Upper lobe of left lung (tissue), 6 donors: ENCODE measurements around the gene G3BP1. TPM values are rescaled to one million over a fixed set of nuclear protein-coding genes. Genes with fewer than 3 reads are reported as not detected.
A peak's percentile ranks its signal among the peaks of the same experiment; 100 is the strongest.
"Not testable (repeated sequence)": the region's sequence is repeated elsewhere in the genome, so short reads cannot be mapped to it uniquely, and the experiment has no call there.

Experiments
- ATAC-seq, 2 donors: fragments of 200-7000 bp; cut with Tn5 transposase; one replicate each; pipeline ENCODE4 v1.9.1; 2022; ENCODE audit warnings: mild to moderate bottlenecking in 2 of 2, moderate library complexity in 2 of 2; ENCODE audit not compliant: low FRiP score in 2 of 2
- DNase-seq, 2 donors: peaks; one replicate each; pipeline ENCODE4 v3.0.0-alpha.2; 2019 to 2020
- H3K27ac ChIP-seq, 4 donors: fragments of 200-600 bp; sonication (generic); one replicate each; pipeline ENCODE4 v1.5.1; 2016 to 2019
- H3K27me3 ChIP-seq, 4 donors: fragments of 200-600 bp; sonication (generic); one replicate each; pipeline ENCODE4 v1.5.1; 2017 to 2019
- H3K36me3 ChIP-seq, 4 donors: fragments of 200-600 bp; sonication (generic); one replicate each; pipeline ENCODE4 v1.5.1; 2016 to 2019
- H3K4me1 ChIP-seq, 4 donors: fragments of 200-600 bp; sonication (generic); one replicate each; pipeline ENCODE4 v1.5.1; 2018 to 2019
- H3K4me3 ChIP-seq, 4 donors: fragments of 200-600 bp; sonication (generic); one replicate each; pipeline ENCODE4 v1.5.1; 2017 to 2019; ENCODE audit warnings: mild to moderate bottlenecking in 2 of 4, moderate library complexity in 1 of 4
- H3K9me3 ChIP-seq, 4 donors: fragments of 200-600 bp; sonication (generic); one replicate each; pipeline ENCODE4 v1.5.1; 2018 to 2019
- EP300 ChIP-seq, 4 donors: sonication (generic); formaldehyde crosslinking; IDR thresholded peaks; one replicate each; pipeline ENCODE4 v1.5.1; 2017; ENCODE audit warnings: antibody characterized with exemption in 4 of 4, control low read depth in 2 of 4
- POLR2A ChIP-seq, 4 donors: fragments of 450-650 bp; IDR thresholded peaks; one replicate each; pipeline ENCODE4 v1.5.1; 2016 to 2017; ENCODE audit warnings: antibody characterized with exemption in 4 of 4, mild to moderate bottlenecking in 2 of 4
- POLR2AphosphoS5 ChIP-seq, 2 donors: sonication (generic); formaldehyde crosslinking; IDR thresholded peaks; one replicate each; pipeline ENCODE4 v1.5.1; 2017; ENCODE audit warnings: antibody characterized with exemption in 2 of 2
- WGBS, 2 donors: methylation state at CpG; one replicate each; pipeline ENCODE4 v1.1.5; 2017 to 2018; 5-methylcytosine and 5-hydroxymethylcytosine counted together
- total RNA-seq, 6 donors: library from RNA; depleted of rRNA in 4 of 6; stranded (reverse); fragments of >200 nt in 4 of 6; gene quantifications; one replicate each; pipeline versions ENCODE4 v1.1.0 to v1.2.1, GENCODE V29; 2016 to 2021
- TF ChIP-seq, protein P1 (sequence below), 6 experiments: fragments of 450-650 bp in 4 of 6; fragments of 200-600 bp in 2 of 6; sonication (generic) in 2 of 6; IDR thresholded peaks; one replicate each; pipeline ENCODE4 v1.5.1; 2016 to 2019; ENCODE audit warnings: antibody characterized with exemption in 6 of 6
- donor health status: DM: no; HTN: no; CAD: no; lungs with moderate emphysema.
- donor health status: DM: no; HTN: yes; CAD: no; lungs with severe emphysema.

The G3BP1 gene
- total RNA-seq, 6 donors from 2014 or later = 40.9 to 169 (median 81.6) TPM

DNA sequence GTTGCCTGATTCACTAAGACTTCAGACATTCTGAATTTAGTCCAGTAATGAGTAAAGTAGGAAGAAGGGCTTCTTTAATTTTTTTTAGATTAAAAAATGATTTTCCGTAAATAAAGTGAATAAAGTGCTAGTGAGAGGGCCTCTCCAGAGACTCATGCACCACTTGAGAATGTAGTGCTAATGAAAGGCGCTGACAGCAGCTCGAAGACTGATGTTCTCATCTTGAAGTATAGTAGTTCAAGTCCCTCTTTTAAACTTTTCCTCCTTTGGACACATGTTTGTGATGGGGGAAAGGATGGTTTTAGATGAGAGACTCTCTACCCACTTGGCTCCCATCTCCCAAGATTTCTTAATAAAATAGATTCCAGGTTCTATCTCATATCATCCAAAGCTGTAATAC is 48.5 kb downstream of the G3BP1 start:
- Histone ChIP-seq H3K4me3 (no peak overlapping the region), H3K4me1 (no peaks in the 10 kb centered on the region), H3K36me3 (no peaks in the 10 kb centered on the region), H3K9me3 (no peaks in the 10 kb centered on the region), H3K27ac (no peak overlapping the region), H3K27me3 (no peaks in the 10 kb centered on the region)
- DNase-seq (no peak), ATAC-seq (no peak)
- TF ChIP-seq POLR2AphosphoS5 (IDR thresholded peaks at IDR 0.05) (no peak), POLR2A (IDR thresholded peaks at IDR 0.05) (no peak), EP300 (IDR thresholded peaks at IDR 0.05) (no peak)
- TF ChIP-seq, protein P1, sequence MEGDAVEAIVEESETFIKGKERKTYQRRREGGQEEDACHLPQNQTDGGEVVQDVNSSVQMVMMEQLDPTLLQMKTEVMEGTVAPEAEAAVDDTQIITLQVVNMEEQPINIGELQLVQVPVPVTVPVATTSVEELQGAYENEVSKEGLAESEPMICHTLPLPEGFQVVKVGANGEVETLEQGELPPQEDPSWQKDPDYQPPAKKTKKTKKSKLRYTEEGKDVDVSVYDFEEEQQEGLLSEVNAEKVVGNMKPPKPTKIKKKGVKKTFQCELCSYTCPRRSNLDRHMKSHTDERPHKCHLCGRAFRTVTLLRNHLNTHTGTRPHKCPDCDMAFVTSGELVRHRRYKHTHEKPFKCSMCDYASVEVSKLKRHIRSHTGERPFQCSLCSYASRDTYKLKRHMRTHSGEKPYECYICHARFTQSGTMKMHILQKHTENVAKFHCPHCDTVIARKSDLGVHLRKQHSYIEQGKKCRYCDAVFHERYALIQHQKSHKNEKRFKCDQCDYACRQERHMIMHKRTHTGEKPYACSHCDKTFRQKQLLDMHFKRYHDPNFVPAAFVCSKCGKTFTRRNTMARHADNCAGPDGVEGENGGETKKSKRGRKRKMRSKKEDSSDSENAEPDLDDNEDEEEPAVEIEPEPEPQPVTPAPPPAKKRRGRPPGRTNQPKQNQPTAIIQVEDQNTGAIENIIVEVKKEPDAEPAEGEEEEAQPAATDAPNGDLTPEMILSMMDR (IDR thresholded peaks at IDR 0.05) = no peak
- 77% methylated on average over 3 of the region's 3 CpGs for whole genome bisulfite sequencing, 2 donors

DNA sequence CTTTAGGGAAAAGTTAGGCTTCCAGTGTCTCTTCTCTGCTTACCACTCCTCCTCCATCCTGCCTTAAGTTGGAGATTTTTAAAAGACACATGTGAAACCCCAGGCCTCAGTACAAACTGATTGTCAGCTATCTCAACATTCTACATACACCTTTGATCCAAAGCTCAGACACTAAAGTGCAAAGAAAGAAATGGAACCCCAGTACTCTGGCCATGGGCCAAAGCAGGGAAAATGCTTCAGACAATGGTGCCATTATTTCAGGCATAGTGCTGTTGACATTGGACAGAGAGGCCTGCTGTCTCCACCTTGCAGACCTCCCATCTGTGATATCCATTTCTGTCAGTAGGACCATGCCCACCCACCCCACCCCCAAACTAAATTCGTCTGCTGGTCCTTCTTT is 49.1 kb downstream of the G3BP1 start:
- H3K4me3 ChIP-seq = no peak overlapping the region
- TF ChIP-seq POLR2A (IDR thresholded peaks at IDR 0.05) = no peak
- TF ChIP-seq POLR2AphosphoS5 (IDR thresholded peaks at IDR 0.05) = no peak
- TF ChIP-seq, protein P1 (IDR thresholded peaks at IDR 0.05) = no peak
- TF ChIP-seq EP300 (IDR thresholded peaks at IDR 0.05) = no peak
- no peak for ATAC-seq

DNA sequence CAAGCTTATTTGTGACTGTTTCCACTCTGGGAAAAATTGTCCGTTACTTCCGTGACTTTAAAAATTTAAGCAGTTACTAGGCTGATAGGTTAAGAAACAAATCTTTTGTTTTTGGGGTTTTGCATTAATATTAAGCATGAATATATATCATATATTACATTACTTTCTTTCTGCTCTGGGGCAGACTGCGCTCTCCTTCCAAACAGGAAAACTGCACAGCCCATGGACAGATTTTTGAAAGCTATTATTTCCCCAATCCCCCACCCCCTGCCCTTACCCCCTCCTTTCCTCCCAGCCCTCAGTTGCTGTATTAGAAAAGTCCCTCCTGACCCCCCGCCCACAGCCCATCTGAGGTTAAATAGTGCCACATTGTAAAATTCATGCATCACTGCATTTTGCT is 50.4 kb downstream of the G3BP1 start:
- TF ChIP-seq POLR2A (IDR thresholded peaks at IDR 0.05) = no peak
- no peak for TF ChIP-seq EP300 (IDR thresholded peaks at IDR 0.05)
- TF ChIP-seq POLR2AphosphoS5 (IDR thresholded peaks at IDR 0.05) = no peak
- TF ChIP-seq, protein P1 (IDR thresholded peaks at IDR 0.05) = no peak
- WGBS, 2 donors = 94 to 95% methylated on average over 4 of the region's 4 CpGs
- Histone ChIP-seq H3K27ac (no peak overlapping the region), H3K4me1 (no peaks in the 10 kb centered on the region), H3K4me3 (no peak overlapping the region), H3K36me3 (no peaks in the 10 kb centered on the region), H3K27me3 (no peaks in the 10 kb centered on the region), H3K9me3 (no peaks in the 10 kb centered on the region)
- ATAC-seq (no peak), DNase-seq (no peak)

More for the DNA sequence above, 49.1 kb downstream of the G3BP1 start:
- Histone ChIP-seq H3K27me3 (no peaks in the 10 kb centered on the region), H3K9me3 (no peaks in the 10 kb centered on the region), H3K27ac (no peak overlapping the region), H3K4me1 (no peaks in the 10 kb centered on the region), H3K36me3 (no peaks in the 10 kb centered on the region)
- DNase-seq = no peak
- whole genome bisulfite sequencing, 2 donors = 75 to 88% methylated on average over 1 of the region's 1 CpG

DNA sequence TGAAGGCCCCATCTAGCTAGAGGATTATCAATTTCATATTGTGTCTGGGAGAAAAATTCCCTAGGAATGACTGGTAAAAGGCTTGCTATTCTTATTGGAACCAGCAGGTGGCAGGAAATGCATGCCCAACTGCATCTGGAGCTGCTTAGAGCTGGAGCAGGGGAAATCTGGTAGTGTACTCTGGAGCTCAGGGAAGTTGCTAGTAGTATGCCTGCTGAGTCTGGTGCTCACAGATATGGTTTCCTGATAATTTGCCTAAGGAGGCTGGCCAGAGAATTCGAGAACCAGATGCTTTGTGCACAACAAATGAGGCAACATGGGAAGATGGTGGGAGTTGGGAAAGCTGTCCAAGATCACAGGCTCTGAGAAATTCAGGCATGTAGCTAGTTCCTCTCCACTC is 53.7 kb downstream of the G3BP1 start:
- 18 to 42% methylated on average over 1 of the region's 1 CpG for WGBS, 2 donors
- Histone ChIP-seq H3K36me3 (no peaks in the 10 kb centered on the region), H3K4me1 (no peaks in the 10 kb centered on the region), H3K27me3 (no peaks in the 10 kb centered on the region), H3K4me3 (no peak overlapping the region), H3K9me3 (no peaks in the 10 kb centered on the region), H3K27ac (no peak overlapping the region)
- TF ChIP-seq EP300 (IDR thresholded peaks at IDR 0.05) (no peak), POLR2A (IDR thresholded peaks at IDR 0.05) (no peak), POLR2AphosphoS5 (IDR thresholded peaks at IDR 0.05) (no peak)
- TF ChIP-seq, protein P1 (IDR thresholded peaks at IDR 0.05) = peak; percentile 57 to 80 (median 70)
- DNase-seq (peak in 1 of 2 donors; percentile 36), ATAC-seq (peak; percentile 73 to 76)

DNA sequence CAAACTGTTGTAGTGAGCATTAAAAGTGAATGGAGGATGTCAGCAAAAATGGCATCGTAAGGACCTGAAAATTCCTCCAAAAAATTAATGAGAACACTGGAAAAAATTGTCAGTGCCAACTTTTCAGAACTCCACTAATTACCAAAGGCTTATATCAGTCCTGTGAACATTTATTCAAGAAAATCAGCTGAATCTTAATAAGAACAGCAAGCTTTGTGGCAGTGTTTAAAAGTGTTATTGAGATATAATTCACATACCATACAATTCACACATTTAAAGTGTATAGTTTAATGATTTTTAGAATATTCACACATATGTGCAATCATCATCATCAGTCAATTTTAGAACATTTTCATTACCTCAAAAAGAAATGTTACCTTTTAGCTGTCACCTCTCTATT is 57.6 kb downstream of the G3BP1 start:
- DNase-seq = no peak
- no peak overlapping the region for H3K4me3 ChIP-seq
- no peak for ATAC-seq
- H3K4me1 ChIP-seq = peaks cover 0 to 9% (median 1%) of the 10 kb centered on the region in 4 donors
- no peak overlapping the region for H3K27ac ChIP-seq
- no peak for TF ChIP-seq POLR2AphosphoS5 (IDR thresholded peaks at IDR 0.05)
- no peak for TF ChIP-seq EP300 (IDR thresholded peaks at IDR 0.05)
- TF ChIP-seq, protein P1 (IDR thresholded peaks at IDR 0.05) = no peak
- TF ChIP-seq POLR2A (IDR thresholded peaks at IDR 0.05) = no peak
- peaks cover 0 to 26% (median 9%) of the 10 kb centered on the region in 4 donors for H3K9me3 ChIP-seq
- no peaks in the 10 kb centered on the region for H3K27me3 ChIP-seq
- 94 to 100% methylated on average over 1 of the region's 1 CpG for WGBS, 2 donors
- H3K36me3 ChIP-seq = no peaks in the 10 kb centered on the region

DNA sequence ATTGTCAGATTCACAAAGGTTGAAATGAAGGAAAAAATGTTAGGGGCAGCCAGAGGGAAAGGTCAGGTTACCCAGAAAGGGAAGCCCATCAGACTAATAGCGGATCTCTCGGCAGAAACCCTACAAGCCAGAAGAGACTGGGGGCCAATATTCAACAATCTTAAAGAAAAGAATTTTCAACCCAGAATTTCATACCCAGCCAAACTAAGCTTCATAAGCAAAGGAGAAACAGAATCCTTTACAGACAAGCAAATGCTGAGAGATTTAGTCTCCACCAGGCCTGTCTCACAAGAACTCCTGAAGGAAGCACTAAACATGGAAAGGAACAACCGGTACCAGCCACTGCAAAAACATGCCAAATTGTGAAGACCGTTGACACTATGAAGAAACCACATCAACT is 61.1 kb downstream of the G3BP1 start:
- DNase-seq, H3K36me3 ChIP-seq, ATAC-seq, H3K27ac ChIP-seq, H3K4me3 ChIP-seq, H3K27me3 ChIP-seq, H3K4me1 ChIP-seq: not testable (repeated sequence)
- H3K9me3 ChIP-seq = peaks cover 2 to 56% (median 31%) of the 10 kb centered on the region in 4 donors
- 98% methylated on average over 4 of the region's 4 CpGs for WGBS, 2 donors
